Fibroblast of skin of abdomen (primary cell): ENCODE data around the gene C3orf70.
A peak's percentile ranks its signal among the peaks of the same experiment; 100 is the strongest.
"Not testable (repeated sequence)": the region's sequence is repeated elsewhere in the genome, so short reads cannot be mapped to it uniquely, and the experiment has no call there.

Experiments
- DNase-seq: peaks from one replicate; pipeline ENCODE4 v3.0.0-alpha.2; 2013

C3orf70 gene

DNA sequence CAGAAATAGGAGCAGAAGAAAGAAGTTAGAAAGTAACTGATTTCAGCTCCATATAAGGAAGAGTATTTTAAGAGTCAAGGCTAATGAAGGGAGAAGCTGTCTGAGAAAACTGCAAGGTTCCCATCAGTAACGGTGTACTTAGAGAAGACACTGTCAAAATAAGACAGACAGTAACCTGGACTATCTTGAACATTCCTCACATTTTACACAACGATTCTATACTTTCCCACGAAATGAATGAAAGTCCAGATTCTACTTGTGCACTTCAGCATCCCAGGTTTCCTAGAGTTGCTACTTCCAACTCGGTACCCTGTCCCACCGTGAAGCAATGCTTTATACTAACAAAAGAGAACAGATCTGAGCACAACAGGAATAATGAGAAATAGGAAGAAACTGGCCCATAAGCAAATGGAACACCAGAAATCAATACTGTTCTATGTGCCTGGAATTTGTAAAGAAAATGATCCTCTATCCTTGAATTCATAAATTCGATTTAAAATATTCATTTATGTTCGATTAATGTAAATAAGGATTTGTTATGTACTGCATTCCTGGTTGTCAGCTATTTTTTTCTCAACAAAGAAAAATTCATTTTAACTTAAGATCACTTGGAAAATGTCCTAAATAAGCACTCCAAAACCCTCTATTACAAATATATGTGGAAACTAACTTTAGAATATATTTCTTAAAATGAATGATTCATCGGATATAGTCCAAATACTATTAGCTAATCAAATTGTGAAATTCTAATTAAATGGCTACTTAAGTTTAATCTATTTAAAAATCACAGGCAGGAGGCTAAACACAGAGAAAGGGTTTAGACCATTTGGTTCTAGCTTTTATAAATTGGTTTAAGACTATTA lies 1.5 kb downstream of the C3orf70 start:
- DNase-seq, result no peak

DNA sequence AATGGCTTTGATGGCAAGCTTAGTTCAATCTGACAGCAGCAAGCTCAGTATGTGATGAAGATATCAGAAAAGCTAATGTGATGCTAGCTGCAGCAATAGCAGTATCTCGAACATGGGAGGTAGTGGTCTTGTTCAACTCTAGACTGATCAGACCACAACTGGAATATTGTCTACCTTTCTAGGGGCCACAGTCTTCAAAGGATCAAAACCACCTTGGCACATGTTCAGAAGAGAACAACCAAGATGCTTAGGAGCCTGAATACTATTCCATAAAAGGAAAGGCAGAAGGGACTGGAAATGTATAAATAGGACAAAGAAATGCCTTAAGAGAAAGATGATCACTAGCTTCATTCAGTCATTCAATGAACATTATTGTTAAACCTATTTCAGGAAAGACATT lies 2.3 kb downstream of the C3orf70 start:
- DNase-seq, result no peak

DNA sequence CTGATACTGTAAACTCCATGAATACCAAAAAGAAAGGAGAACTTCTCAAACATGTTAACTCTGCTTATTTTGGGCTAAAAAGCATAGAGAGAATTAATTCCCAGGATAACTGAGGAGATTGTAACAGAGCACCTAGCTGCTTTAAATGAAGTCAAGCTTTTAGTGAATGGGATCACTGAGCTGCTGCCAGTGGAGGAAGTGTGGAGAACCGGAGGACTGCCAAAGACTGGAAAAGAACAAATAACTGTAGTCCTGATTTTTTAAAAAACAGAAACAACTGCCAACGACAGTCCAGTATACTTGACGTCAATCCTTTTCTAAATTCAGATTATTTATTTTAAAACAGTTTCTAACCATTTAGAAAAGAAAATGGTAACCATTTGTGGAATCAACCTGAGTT lies 3.3 kb downstream of the C3orf70 start:
- no peak for DNase-seq

DNA sequence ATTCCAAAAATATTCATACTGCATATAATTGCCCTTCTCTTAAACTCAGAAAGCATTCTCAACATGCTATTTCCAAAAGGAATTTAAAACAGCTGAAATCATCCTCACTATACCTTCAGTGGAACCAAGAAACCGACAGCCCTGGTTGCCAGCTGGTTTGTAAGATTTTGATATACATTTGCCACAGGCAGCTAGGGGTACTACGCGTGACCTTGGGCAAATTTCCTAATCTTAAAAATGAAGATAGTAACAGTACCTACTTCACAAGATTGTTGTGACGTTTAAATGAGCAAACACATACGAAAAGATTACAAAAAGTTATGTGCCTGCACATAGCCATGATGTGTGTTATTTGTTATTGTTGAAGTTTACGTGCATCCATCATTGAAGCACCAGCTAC lies 7.3 kb downstream of the C3orf70 start:
- no peak for DNase-seq

DNA sequence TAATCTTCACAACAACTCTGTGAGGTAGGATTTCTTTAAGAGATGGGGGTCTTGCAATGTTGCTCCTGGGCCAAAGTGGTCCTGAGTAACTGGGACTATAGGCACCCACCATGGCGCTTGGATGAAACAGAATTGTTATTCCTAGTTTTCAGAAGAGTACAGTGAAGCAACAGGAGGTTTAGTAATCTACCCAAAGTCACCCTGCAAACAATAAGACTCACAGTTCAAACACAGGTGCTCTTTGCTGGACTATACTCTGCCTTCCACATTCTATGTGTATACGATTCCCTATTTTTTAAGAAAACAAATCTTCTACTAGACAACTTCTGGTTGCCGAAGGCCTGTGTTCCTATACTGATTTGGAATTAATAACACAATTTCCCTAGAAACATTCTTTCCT lies 8.1 kb downstream of the C3orf70 start:
- DNase-seq, result no peak

DNA sequence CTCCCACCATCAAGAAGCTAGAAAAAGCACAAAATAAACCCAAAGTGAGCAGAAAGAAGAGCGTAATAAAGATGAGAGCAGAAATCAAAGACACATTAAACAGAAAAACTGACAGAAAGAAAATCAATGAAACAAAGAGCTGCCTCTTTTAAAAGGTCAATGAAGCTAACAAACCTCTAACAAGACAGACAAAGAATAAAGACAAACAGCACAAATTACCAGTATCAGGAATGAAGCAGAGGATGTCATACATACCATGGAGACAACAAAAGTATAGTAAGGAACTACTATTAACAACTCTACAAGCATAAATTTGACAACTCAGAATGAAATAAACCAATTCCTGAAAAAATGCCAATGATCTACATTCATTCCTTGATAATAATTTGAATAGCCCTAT lies 15.0 kb downstream of the C3orf70 start:
- no peak for DNase-seq

DNA sequence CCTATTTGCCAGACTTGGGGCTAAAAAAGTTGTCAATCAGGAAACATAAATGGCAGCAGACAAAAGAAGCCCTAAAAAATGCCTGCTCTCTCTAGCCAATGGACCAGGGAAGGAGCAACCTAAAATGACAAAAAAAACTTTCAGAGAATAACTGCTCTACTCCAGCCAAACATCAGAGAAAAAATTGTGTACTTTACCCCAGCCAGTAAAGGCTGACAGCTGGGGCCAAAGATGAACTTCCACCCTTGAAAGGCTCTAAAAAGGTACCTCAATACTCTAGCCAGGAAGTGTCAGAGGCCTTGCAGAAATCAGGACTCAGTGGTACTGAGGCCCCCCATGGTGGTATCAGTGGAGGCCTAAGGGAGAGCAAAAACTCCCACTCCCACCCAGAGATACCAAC lies 18.4 kb downstream of the C3orf70 start:
- DNase-seq, result no peak

DNA sequence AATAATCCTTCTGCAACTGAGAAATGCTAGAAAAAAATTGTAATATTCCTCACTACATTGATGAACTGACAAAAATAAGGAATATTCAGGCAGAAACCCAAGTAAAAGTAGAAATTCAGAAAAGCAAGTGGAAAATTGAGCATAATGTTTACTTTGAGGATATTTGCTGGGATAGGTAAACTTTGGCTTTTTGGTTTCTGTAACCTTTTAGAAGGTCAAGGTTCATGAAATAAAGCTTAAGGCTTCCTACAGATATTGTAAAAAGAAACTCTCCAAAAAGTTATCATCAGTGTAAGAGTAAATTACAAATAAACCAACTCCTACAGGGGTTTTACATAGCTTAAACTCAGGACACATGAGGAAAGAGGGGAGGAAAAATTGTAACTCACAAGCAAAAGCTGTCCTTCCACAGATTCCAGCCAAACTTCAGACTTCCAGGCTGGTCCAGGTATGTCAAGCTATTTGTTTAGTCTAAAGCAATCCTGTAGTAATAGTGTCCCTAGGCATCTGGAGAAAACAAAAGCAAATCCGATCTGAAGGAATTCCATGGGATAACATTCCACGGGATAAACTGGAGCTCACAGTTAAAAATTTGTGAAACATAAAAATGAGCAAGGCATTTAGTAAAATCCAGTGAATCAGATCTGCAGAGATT lies 21.1 kb downstream of the C3orf70 start:
- no peak for DNase-seq

DNA sequence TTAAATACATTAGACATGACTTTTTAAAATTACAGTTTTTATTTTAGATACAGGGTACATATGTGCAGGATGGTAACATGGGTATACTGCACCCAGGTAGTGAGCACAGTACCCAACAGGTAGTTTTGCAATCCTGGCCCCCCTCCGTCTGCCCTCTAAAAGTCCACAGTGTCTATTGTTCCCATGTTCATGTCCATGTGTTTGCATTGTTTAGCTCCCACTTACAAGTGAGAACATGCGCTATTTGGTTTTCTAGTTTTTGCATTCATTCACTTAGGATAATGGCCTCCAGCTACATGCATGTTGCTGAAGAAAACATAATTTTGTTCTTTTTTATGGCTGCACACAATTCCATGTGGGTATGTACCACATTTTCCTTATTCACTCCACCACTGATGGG lies 23.8 kb downstream of the C3orf70 start:
- DNase-seq, result no peak

DNA sequence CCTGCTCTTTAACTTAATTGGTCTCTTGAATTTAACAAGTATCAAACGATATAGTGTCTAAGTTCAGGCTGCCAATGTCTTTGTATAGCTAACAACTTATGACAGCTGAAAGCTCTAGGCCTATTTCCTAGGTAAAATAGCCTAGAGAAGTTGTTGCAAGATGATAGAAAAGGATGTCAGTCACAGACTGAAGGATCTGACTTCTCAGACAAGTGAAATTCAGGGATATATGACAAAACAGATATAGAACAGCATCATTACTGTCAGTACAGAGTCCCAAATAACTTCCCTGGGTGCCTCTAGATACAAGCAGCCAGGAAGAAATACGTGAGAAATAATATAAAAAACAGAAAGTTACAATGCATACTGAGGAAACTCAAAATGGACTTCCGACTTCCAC lies 26.7 kb downstream of the C3orf70 start:
- no peak for DNase-seq

DNA sequence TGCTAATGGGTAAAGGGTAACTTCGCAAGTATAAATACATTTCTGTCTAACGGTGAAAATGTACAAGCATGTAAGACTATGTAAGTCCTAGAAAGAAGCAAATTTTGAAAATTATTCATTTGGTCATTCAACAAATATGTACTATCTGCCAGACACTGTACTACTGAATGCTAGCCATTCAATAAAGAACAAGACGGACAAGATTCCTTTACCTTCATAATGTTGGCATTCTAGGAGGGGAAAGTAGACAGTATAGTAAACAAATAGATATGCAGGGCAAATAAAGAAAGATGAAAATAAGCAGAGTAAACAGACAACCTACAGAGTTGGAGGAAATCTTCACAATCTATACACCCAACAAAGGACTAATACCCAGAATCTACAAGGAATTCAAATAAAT lies 32.7 kb downstream of the C3orf70 start:
- no peak for DNase-seq

DNA sequence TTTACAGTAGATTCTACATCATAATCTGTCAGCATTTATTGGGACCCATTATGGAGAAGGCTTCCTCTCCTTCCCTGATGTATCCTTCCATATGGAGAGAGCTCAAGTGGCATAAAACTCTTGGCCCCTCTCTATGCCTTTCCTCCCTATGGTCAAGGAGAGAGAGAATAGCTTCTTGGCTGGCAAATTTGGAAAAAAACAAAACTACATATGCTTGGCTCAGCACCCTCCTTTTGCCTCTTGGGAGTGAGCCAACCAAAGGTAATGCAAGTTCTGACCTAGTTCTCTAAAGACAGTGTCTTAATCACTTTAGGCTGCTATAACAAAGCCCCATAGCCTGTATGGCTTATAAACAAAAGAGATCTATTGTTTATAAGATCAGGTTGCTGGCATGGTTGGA lies 37.5 kb downstream of the C3orf70 start:
- no peak for DNase-seq

DNA sequence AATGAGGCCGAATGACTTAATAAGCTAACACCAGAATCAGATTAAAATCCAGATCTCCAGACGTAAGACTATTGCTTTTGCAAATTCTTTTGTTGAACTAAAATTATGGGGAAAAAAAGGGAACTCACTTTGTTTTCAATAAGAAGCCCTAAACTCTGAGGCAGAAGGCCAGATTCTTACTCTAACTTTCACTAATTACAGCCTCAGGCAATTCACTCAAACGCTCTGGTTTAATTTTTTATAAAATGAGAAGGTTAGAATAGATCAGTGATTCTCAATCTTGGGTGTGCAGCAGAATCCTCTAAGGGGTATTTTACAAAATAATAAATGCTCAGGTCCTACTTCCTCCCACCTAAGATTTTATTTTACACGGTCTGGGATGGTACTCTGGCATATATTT lies 38.1 kb downstream of the C3orf70 start:
- no peak for DNase-seq

DNA sequence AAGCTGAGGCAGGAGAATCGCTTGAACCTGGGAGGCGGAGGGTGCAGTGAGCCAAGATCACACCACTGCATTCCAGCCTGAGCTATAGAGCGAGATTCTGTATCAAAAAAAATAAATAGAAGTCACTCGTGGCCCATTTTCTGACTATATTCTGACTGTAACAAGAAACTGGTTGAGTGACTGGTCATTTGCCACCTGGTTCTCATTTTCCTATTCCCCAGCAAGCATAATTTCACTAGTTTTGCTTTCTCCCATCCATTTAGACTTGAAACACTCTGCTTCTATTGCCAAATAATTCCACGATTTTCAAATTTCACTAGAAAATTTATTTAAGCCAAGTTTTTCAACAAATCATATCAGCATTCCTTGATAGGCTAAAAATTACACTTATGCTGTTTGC lies 40.7 kb downstream of the C3orf70 start:
- DNase-seq, result no peak

DNA sequence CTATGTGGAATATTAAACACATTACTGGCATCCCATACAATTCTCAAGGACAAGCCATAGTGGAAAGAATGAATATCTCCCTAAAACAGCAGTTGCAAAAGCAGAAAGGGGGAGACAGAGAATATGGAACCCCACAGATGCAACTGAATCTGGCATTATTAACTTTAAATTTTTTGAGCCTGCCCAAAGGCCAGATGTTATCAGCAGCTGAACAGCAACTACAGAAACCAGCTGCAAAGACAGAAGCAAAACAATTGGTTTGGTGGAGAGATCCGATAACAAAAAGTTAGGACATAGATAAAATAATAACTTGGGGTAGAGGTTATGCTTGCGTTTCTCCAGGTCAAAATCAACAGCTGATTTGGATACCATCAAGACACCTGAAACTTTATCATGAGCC lies 43.8 kb downstream of the C3orf70 start:
- not testable (repeated sequence) for DNase-seq

DNA sequence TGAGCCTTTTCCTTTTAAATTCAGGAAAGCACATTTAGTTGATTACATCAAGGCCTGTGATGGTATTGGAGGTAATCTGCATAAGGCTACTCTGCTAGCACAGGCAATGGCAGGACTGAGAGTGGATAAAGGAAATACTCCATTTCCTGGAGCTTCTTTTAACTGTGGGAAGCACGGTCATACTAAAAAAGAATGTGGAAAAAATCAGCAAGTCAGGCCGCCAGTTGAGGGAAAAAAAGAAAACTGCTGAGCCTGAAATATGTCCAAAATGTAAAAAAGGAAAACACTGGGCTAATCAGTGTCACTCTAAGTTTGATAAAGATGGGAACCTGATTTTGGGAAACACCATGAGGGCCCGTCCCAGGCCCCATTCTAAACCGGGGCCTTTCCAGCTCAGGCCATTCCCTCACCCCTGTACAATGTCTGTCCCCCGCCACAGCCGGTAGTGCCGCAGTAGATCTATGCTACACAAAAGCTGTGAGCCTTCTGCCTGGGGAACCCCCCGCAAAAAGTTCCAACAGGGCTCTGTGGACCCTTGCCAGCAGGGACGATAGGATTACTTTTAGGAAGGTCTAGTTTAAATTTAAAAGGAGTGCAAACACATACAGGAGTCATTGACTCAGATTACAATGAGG lies 46.5 kb downstream of the C3orf70 start:
- DNase-seq, result not testable (repeated sequence)

DNA sequence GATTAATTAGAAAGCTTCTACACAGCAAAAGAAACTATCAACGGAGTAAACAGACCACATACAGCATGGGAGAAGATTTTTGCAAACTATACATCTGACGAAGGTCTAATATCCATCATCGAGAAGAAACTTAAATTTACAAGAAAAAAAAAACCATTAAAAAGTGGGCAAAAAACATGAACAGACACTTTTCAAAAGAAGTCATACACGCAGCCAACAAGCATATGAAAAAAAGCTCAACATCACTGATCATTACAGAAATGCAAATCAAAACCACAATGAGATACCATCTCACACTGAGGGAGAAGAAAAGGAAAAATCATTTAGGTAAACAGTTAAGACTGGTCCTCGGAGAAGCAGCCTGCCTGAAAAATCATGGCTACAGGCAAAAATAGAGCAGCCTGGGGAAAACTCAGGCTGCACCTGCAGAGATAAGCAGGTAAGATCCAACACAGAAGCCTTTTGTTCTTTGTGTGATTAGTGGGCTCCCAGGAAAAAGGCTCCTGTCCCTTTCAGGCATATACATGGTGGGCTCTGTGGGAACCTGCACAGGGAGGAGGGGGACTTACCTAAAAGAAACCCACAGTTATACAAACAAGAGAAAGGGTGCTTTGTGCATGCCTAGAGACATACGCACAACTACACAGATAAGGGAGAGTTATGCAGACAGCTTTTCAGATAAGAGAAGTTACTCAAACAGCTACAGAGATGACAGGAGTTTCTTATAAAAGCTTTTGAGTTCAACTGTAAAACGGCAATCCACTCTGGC lies 49.3 kb downstream of the C3orf70 start:
- no peak for DNase-seq

DNA sequence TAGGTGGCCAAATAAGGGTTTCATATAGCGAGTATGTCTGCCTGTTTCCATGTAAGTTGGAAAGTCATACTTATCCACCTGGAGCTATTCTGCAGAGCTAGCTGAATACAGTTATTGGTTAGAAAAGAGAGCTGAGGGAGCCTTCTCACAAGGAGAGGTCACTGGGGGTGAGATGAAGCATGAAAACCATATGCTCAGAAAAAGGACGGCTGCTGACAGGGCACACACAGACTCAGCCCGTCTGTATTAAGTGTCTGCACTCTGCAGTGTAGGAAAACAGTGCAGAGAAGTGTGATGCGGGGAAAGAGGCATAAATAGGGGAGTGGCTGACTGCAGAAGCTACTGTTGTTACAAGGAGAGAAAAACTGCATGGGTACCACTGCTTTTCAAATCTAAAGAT lies 58.2 kb downstream of the C3orf70 start:
- DNase-seq, result peak; percentile 33

DNA sequence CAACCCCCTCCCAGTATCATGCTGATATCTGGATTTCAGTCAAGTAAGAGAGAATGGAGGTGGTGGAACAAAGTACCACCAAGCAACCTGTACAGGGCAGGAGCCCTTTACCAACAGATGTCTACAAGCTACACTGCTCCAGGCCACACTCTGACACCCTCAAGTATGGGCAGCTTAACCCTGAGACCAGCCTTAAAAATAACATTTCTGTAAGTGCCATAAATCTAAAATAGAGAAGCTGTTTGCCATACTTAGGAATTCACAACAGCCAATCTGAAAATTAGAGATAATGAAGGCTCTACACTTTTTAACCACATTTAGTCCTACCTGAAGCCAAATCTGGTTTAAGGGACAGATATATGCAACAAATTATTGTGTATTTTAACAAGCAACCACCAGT lies 59.7 kb downstream of the C3orf70 start:
- DNase-seq, result no peak

DNA sequence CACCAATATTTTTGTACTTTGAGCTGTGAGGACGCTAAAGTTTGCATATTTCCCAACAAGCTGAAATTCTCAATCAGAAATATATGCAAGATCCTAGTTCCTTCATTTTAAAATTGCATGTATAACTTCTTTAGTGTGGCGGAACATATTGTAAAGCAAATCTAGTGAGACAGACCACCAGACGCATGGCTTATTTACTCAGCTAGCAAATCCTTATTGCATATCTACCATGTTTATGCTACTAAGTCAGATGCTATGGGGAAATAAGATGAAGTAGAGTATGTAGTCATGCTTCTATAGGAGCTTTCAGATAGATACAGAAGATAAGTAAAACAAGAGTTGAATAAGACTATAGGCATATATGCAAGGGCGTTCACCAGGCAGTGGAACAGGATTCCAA lies 62.0 kb downstream of the C3orf70 start:
- no peak for DNase-seq

DNA sequence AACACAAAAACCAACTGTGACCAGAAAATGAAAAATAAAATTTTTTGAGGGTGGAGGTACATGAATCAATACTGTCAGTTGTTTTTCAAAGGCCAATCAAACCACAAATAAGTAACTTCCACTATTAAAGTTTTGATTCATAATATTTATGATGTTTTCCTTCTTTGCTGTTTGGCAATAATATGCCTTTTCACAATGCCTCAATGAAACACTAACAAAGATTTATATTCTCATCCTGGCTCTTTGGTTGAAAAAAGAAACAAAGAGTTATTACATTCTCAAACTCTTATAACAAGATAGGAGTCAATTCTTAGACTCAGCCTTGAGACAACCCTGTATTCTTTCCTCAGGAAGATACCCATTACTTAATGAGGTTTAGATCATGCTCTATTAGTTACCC lies 63.1 kb downstream of the C3orf70 start:
- no peak for DNase-seq

DNA sequence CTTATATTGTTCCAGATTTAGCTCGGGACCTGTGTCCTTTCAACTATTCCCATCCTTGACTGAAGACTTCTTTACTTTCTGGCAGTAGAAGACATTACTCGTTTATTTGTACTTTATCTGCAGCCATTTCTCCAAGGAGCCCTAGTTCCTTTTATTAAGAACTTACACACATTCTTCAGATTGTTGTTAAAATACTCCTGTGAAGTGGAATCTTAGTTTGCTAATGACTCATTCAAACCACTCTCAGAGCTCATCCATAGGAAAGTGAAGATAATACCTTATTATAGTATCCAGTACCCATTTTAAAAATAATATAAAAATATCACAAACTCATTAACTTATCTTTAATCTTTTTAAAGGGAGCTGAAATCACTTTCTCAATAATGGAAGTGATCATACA lies 63.5 kb downstream of the C3orf70 start:
- peak; percentile 66 for DNase-seq

DNA sequence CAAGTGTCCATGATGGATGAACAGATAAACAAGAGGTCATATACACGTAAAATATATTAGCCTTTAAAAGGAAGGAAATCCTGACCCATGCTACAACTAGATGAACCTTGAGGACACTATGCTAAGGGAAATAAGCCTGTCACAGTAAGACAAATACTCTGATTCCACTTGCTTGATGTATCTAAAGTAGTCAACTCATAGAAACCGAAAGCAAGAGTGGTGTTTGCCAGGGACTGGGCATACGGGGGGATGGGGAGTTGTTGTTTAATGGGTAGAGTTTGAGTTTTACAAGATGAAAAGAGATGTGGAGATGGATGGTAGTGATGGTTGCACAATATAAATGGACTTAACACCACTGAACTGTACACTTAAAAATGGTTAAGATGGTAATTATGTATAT lies 65.4 kb downstream of the C3orf70 start:
- no peak for DNase-seq
